ENCODE results near the gene ADAM8. TPM values are rescaled to one million over a fixed set of nuclear protein-coding genes. Genes with fewer than 3 reads are reported as not detected.

Gene ADAM8
- total RNA-seq, 5 donors from 2014 or later (not counting 1 experiment from before 2014, with no cell fraction given) = 80.5 to 142 (median 107) TPM

DNA sequence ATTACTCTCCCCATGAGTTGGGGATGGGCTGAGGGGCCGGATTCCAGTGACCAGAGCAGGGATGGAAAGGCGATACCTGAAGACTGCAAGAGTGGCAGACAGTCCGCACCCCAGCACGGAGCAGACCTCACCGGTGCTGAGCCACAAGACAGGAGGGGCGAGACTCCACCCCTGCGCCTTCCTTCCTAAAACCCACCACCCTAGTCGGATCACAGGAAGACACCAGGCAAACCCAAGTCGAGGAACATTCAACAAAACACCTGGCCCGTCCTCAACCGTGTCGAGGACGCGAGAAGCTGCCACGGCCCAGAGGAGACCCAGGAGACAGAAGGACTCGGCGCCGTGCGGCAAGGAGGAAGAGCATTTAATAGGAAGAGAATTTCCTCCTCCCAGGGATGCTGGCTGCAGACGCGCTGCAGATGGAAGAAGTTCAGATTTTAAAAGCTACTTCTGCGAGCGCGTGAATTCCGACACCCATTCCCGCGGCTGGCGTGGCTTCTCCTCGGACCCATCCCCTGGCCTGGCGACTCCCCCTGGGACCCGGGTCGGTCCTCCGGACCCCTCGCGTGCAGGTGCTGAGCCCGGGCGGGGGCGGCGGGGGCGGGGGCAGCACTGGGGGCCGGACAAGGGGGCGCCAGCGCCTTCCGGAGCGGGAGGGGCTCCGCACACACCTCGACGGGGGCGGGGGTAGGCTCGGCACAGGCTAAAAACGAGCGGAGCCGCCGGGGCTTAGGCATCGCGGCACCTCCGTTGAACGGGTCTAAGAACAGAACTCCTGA, 47.2 kb downstream of the ADAM8 start:
- POLR2A ChIA-PET = no interaction called here
- peaks cover 10 to 24% (median 19%) of the 10 kb centered on the region in 3 donors for H3K4me1 Mint-ChIP-seq
- WGBS (ENCODE audit: insufficient coverage) = 13% methylated on average over 49 of the region's 58 CpGs

DNA sequence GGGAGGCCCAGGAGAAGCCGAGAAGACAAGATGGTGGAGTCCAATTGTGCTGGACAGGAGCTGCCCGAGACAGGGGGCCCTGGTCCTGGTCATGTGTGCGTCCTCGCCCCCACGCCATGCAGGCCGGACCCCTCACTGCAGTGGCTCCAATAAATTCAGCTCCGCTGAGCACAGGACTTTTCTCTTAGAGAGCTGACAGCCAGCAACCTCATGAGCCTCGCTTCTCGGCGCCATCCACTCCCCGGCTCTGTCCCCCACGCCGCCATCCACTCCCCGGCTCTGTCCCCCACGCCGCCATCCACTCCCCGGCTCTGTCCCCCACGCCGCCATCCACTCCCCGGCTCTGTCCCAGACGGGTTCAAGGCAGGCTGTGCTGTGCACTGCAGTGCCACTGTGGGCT, 49.4 kb downstream of the ADAM8 start:
- H3K4me1 ChIP-seq (ENCODE audit: control insufficient read depth in 1 of 2, extremely low read depth in 1 of 2, insufficient read depth in 2 of 2, low read length in 2 of 2) = peaks cover 0 to 13% of the 10 kb centered on the region in 2 experiments
- no peak overlapping the region for H3K27ac ChIP-seq (ENCODE audit: low read length)
- 85% methylated on average over 21 of the region's 21 CpGs for WGBS (ENCODE audit: insufficient coverage)
- H3K27me3 Mint-ChIP-seq = peaks cover 34 to 55% of the 10 kb centered on the region in 2 donors
- no peaks in the 10 kb centered on the region for H3K36me3 Mint-ChIP-seq
- no peak for DNase-seq
- no peaks in the 10 kb centered on the region for H3K9me3 ChIP-seq
- no peaks in the 10 kb centered on the region for H3K36me3 ChIP-seq (ENCODE audit: control insufficient read depth in 2 of 2, extremely low read depth in 1 of 2, insufficient read depth in 1 of 2, low read length in 1 of 2)
- peaks cover 7 to 70% of the 10 kb centered on the region in 2 experiments for H3K27me3 ChIP-seq (replicated peaks in 1 of 2; ENCODE audit: control insufficient read depth in 2 of 2, extremely low read depth in 1 of 2, insufficient read depth in 2 of 2, low read length in 1 of 2)
- POLR2A ChIA-PET = no interaction called here
- CTCF ChIA-PET = no interaction called here
- no peak overlapping the region for H3K4me3 ChIP-seq (ENCODE audit: control insufficient read depth in 1 of 2, extremely low read depth in 1 of 2, low read length in 1 of 2)
- no peaks in the 10 kb centered on the region for H3K9me3 Mint-ChIP-seq
- no peak overlapping the region for H3K27ac Mint-ChIP-seq
- no peak for ATAC-seq (replicated peaks in 1 of 4)
- no peak overlapping the region for H3K4me3 Mint-ChIP-seq
- H3K4me1 Mint-ChIP-seq = peaks cover 10 to 24% (median 19%) of the 10 kb centered on the region in 3 donors

More for the DNA sequence above, 47.2 kb downstream of the ADAM8 start:
- peaks cover 0 to 13% of the 10 kb centered on the region in 2 experiments for H3K4me1 ChIP-seq (ENCODE audit: control insufficient read depth in 1 of 2, extremely low read depth in 1 of 2, insufficient read depth in 2 of 2, low read length in 2 of 2)
- no peak for ATAC-seq (replicated peaks in 1 of 4)
- peaks cover 7 to 84% of the 10 kb centered on the region in 2 experiments for H3K27me3 ChIP-seq (replicated peaks in 1 of 2; ENCODE audit: control insufficient read depth in 2 of 2, extremely low read depth in 1 of 2, insufficient read depth in 2 of 2, low read length in 1 of 2)
- CTCF ChIA-PET = no interaction called here
- peaks cover 38 to 72% of the 10 kb centered on the region in 2 donors for H3K27me3 Mint-ChIP-seq
- no peak for DNase-seq
- no peak overlapping the region for H3K27ac ChIP-seq (ENCODE audit: low read length)
- no peaks in the 10 kb centered on the region for H3K36me3 Mint-ChIP-seq
- no peaks in the 10 kb centered on the region for H3K9me3 Mint-ChIP-seq
- no peak overlapping the region for H3K27ac Mint-ChIP-seq
- H3K36me3 ChIP-seq (ENCODE audit: control insufficient read depth in 2 of 2, extremely low read depth in 1 of 2, insufficient read depth in 1 of 2, low read length in 1 of 2) = no peaks in the 10 kb centered on the region
- H3K4me3 ChIP-seq (ENCODE audit: control insufficient read depth in 1 of 2, extremely low read depth in 1 of 2, low read length in 1 of 2) = no peak overlapping the region
- no peaks in the 10 kb centered on the region for H3K9me3 ChIP-seq
- H3K4me3 Mint-ChIP-seq = peak overlapping the region; percentile 54 to 67 (median 66)

DNA sequence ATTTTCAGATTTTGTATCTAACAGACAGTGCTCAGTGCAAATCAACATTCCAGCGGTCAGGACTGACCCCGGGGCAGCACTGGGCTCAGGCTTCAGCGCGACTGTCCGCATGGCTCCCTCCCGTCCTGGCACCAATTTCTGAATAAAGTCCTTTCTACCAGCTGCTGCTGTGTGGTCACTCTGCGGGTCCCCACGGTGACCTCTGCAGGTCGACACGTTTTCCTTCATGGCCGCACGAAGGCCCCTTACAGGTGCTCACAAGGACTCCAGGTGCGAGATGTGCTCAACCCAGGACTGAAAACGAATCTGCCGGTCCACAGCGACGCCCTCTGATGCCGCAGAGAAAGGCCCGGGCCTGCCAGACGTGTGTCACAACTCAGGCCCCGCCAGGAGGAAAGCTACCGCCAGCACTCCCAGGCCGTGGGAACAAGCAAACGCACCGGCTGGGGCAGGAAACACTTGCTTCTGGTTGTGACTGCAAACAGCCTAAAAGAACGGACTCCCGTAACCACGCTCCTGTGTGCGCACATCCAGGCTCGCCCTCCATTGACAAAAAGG, 50.3 kb downstream of the ADAM8 start:
- no peaks in the 10 kb centered on the region for H3K36me3 Mint-ChIP-seq
- ATAC-seq (replicated peaks in 1 of 4) = peak in 2 of 4 experiments; percentile 27 to 35
- H3K27me3 ChIP-seq (replicated peaks in 1 of 2; ENCODE audit: control insufficient read depth in 2 of 2, extremely low read depth in 1 of 2, insufficient read depth in 2 of 2, low read length in 1 of 2) = peaks cover 7 to 61% of the 10 kb centered on the region in 2 experiments
- H3K4me3 Mint-ChIP-seq = no peak overlapping the region
- peaks cover 28 to 49% of the 10 kb centered on the region in 2 donors for H3K27me3 Mint-ChIP-seq
- H3K4me3 ChIP-seq (ENCODE audit: control insufficient read depth in 1 of 2, extremely low read depth in 1 of 2, low read length in 1 of 2) = no peak overlapping the region
- ChIA-PET CTCF (no interaction called here), POLR2A (interaction anchor here in 1 of 2 donors (0.5 kb wide), 1 partner anchor 372 kb away, joined by 3 read pairs; no protein-coding TSS in a partner anchor)
- H3K27ac Mint-ChIP-seq = peak overlapping the region in 1 of 2 donors; percentile 31
- no peaks in the 10 kb centered on the region for H3K9me3 ChIP-seq
- WGBS (ENCODE audit: insufficient coverage) = 30% methylated on average over 30 of the region's 30 CpGs
- no peaks in the 10 kb centered on the region for H3K36me3 ChIP-seq (ENCODE audit: control insufficient read depth in 2 of 2, extremely low read depth in 1 of 2, insufficient read depth in 1 of 2, low read length in 1 of 2)
- no peaks in the 10 kb centered on the region for H3K9me3 Mint-ChIP-seq
- peaks cover 0 to 10% of the 10 kb centered on the region in 2 experiments for H3K4me1 ChIP-seq (ENCODE audit: control insufficient read depth in 1 of 2, extremely low read depth in 1 of 2, insufficient read depth in 2 of 2, low read length in 2 of 2)
- H3K4me1 Mint-ChIP-seq = peaks cover 10 to 20% (median 17%) of the 10 kb centered on the region in 3 donors
- no peak overlapping the region for H3K27ac ChIP-seq (ENCODE audit: low read length)
- DNase-seq = peak in 1 of 35 experiments; percentile 12

DNA sequence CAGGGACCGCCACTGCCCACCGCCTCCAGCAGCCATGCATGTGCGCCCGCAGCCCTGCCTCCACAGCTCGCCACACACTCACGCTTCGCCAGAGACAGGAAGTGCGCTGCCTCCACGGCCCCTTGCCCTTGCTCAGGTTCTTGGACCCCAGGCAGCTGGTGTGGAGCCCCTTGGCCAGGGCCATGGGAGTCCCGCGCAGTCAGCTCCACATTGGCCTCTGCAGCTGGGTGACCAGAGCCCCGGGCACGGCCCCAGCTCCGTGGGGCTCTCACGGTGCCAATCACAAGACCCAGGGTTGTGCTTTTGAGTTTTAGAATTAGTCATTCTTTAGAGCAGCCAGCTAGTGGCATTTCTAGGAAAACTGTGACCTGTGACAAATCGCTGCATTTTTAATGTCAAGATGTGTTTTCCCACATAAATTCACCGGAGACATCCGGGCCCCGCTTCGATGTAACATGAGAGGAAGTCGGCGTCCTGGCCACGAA, 50.9 kb downstream of the ADAM8 start:
- peak overlapping the region in 1 of 3 donors; percentile 2 for H3K4me3 Mint-ChIP-seq
- peak overlapping the region in 1 of 2 donors; percentile 31 for H3K27ac Mint-ChIP-seq
- H3K27ac ChIP-seq (ENCODE audit: low read length) = no peak overlapping the region
- H3K4me1 Mint-ChIP-seq = peaks cover 10 to 20% (median 17%) of the 10 kb centered on the region in 3 donors
- no peaks in the 10 kb centered on the region for H3K36me3 ChIP-seq (ENCODE audit: control insufficient read depth in 2 of 2, extremely low read depth in 1 of 2, insufficient read depth in 1 of 2, low read length in 1 of 2)
- no peaks in the 10 kb centered on the region for H3K9me3 ChIP-seq
- no peaks in the 10 kb centered on the region for H3K36me3 Mint-ChIP-seq
- H3K27me3 Mint-ChIP-seq = peaks cover 30 to 52% of the 10 kb centered on the region in 2 donors
- WGBS (ENCODE audit: insufficient coverage) = 50% methylated on average over 18 of the region's 23 CpGs
- no peaks in the 10 kb centered on the region for H3K9me3 Mint-ChIP-seq
- ATAC-seq (replicated peaks in 1 of 4) = peak in 1 of 4 experiments; percentile 21
- no peak overlapping the region for H3K4me3 ChIP-seq (ENCODE audit: control insufficient read depth in 1 of 2, extremely low read depth in 1 of 2, low read length in 1 of 2)
- peaks cover 7 to 64% of the 10 kb centered on the region in 2 experiments for H3K27me3 ChIP-seq (replicated peaks in 1 of 2; ENCODE audit: control insufficient read depth in 2 of 2, extremely low read depth in 1 of 2, insufficient read depth in 2 of 2, low read length in 1 of 2)
- CTCF ChIA-PET = no interaction called here
- H3K4me1 ChIP-seq (ENCODE audit: control insufficient read depth in 1 of 2, extremely low read depth in 1 of 2, insufficient read depth in 2 of 2, low read length in 2 of 2) = peaks cover 0 to 8% of the 10 kb centered on the region in 2 experiments
- no peak for DNase-seq
- POLR2A ChIA-PET = no interaction called here

DNA sequence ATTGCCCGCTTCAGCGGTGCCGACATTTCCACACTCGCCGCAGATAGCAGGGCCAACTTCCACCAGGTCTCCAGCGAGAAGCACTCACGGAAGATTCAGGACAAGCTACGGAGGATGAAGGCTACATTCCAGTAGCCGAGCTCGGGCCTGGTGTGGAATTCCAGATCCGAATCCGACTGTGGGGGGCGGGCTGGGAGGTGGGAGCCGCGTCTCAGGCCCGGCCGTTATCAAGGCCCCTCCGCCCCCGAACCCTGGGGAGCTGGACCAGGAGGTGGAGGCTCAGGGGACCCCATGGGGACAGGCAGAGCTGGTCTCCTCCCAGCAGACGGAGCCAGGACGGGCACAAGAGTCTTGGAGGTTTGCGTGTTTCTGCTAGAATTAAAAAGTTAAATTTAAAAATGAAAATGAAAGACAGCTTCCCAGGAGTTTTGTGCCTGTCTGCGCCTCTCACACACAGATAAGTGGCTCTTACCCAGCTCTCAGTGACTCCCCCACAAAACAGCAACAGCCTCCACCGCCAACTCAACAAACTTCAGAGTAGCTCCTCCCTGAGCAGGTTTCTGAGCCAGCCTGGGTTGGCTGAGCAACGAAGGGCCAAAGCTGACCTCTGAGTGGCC, 51.8 kb downstream of the ADAM8 start:
- no peak overlapping the region for H3K4me3 Mint-ChIP-seq
- WGBS (ENCODE audit: insufficient coverage) = 87% methylated on average over 17 of the region's 25 CpGs
- CTCF ChIA-PET = no interaction called here

DNA sequence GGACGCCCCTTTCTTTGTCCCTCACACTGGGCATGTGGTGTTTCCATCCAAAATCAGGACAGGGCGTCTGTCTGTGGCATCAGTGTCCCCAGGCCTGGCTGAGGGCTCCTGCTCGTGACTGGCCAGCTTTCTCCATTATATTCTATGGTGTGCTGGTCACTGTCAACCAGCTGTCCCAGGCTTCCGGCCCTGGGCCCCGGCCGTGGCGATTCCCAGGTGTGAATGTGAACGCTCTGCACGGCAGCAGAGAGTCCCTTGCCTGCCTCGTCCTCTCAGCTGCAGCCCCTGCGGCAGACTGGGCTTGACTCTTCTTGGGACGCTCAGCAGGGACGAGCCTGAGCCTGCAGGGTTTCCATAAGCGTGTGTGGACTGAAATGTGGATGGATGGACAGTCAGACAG, 52.6 kb downstream of the ADAM8 start:
- H3K9me3 ChIP-seq = no peaks in the 10 kb centered on the region
- peaks cover 0 to 8% of the 10 kb centered on the region in 2 experiments for H3K4me1 ChIP-seq (ENCODE audit: control insufficient read depth in 1 of 2, extremely low read depth in 1 of 2, insufficient read depth in 2 of 2, low read length in 2 of 2)
- H3K27me3 ChIP-seq (replicated peaks in 1 of 2; ENCODE audit: control insufficient read depth in 2 of 2, extremely low read depth in 1 of 2, insufficient read depth in 2 of 2, low read length in 1 of 2) = peaks cover 7 to 65% of the 10 kb centered on the region in 2 experiments
- H3K36me3 ChIP-seq (ENCODE audit: control insufficient read depth in 2 of 2, extremely low read depth in 1 of 2, insufficient read depth in 1 of 2, low read length in 1 of 2) = no peaks in the 10 kb centered on the region
- H3K27ac ChIP-seq (ENCODE audit: low read length) = no peak overlapping the region
- H3K36me3 Mint-ChIP-seq = no peaks in the 10 kb centered on the region
- 76% methylated on average over 7 of the region's 14 CpGs for WGBS (ENCODE audit: insufficient coverage)
- peaks cover 25 to 51% of the 10 kb centered on the region in 2 donors for H3K27me3 Mint-ChIP-seq
- H3K4me3 ChIP-seq (ENCODE audit: control insufficient read depth in 1 of 2, extremely low read depth in 1 of 2, low read length in 1 of 2) = no peak overlapping the region
- H3K27ac Mint-ChIP-seq = no peak overlapping the region
- H3K9me3 Mint-ChIP-seq = no peaks in the 10 kb centered on the region
- H3K4me1 Mint-ChIP-seq = peaks cover 7 to 16% (median 11%) of the 10 kb centered on the region in 3 donors
- ChIA-PET POLR2A (no interaction called here), CTCF (no interaction called here)
- no peak overlapping the region for H3K4me3 Mint-ChIP-seq
- no peak for ATAC-seq (replicated peaks in 1 of 4)
- DNase-seq = no peak

More for the DNA sequence above, 51.8 kb downstream of the ADAM8 start:
- Histone ChIP-seq H3K36me3 (ENCODE audit: control insufficient read depth in 2 of 2, extremely low read depth in 1 of 2, insufficient read depth in 1 of 2, low read length in 1 of 2) (no peaks in the 10 kb centered on the region), H3K27me3 (replicated peaks in 1 of 2; ENCODE audit: control insufficient read depth in 2 of 2, extremely low read depth in 1 of 2, insufficient read depth in 2 of 2, low read length in 1 of 2) (peaks cover 7 to 64% of the 10 kb centered on the region in 2 experiments), H3K4me3 (ENCODE audit: control insufficient read depth in 1 of 2, extremely low read depth in 1 of 2, low read length in 1 of 2) (no peak overlapping the region), H3K4me1 (ENCODE audit: control insufficient read depth in 1 of 2, extremely low read depth in 1 of 2, insufficient read depth in 2 of 2, low read length in 2 of 2) (peaks cover 0 to 8% of the 10 kb centered on the region in 2 experiments), H3K27ac (ENCODE audit: low read length) (no peak overlapping the region), H3K9me3 (no peaks in the 10 kb centered on the region)
- no peak overlapping the region for H3K27ac Mint-ChIP-seq
- DNase-seq (no peak), ATAC-seq (replicated peaks in 1 of 4) (no peak)
- POLR2A ChIA-PET = no interaction called here
- no peaks in the 10 kb centered on the region for H3K36me3 Mint-ChIP-seq
- H3K9me3 Mint-ChIP-seq = no peaks in the 10 kb centered on the region
- peaks cover 10 to 20% (median 17%) of the 10 kb centered on the region in 3 donors for H3K4me1 Mint-ChIP-seq
- peaks cover 30 to 51% of the 10 kb centered on the region in 2 donors for H3K27me3 Mint-ChIP-seq

Measured in T-cell (primary cell).